K562 (cell line): ENCODE data around the gene ATRN. TPM values are rescaled to one million over a fixed set of nuclear protein-coding genes. Genes with fewer than 3 reads are reported as not detected.

ENCODE experiments used
- ESRRA ChIP-seq: fragments of 450-650 bp; IDR thresholded peaks from 2 replicates; pipeline ENCODE4 v1.6.1; 2014; ENCODE audit warnings: low read depth, mild to moderate bottlenecking, moderate library complexity, borderline replicate concordance
- HDAC6 ChIP-seq: IDR thresholded peaks from 2 replicates; pipeline ENCODE4 v1.6.1; 2012; ENCODE audit warnings: low read depth, mild to moderate bottlenecking, control low read depth, inconsistent platforms, low read length, moderate library complexity
- KLF13 ChIP-seq: fragments of 450-650 bp; IDR thresholded peaks from 2 replicates; pipeline ENCODE4 v1.6.1; 2016; ENCODE audit warnings: missing genetic modification characterization, low read depth, mild to moderate bottlenecking, missing compliant biosample characterization, moderate library complexity, borderline replicate concordance
- POLR2AphosphoS5 ChIP-seq: IDR thresholded peaks from 2 replicates; pipeline ENCODE4 v1.6.1; 2011; ENCODE audit warnings: mild to moderate bottlenecking, low read depth, low read length, moderate library complexity; ENCODE audit not compliant: control insufficient read depth, insufficient read depth
- SMARCC2 ChIP-seq: fragments of 450-650 bp; IDR thresholded peaks from 2 replicates; pipeline ENCODE4 v1.6.1; 2017; ENCODE audit warnings: antibody characterized with exemption, moderate library complexity, mild to moderate bottlenecking, low read depth
- ZBTB17 ChIP-seq: fragments of 450-650 bp; formaldehyde crosslinking; IDR thresholded peaks from 2 replicates; pipeline ENCODE4 v1.4.0; 2020; ENCODE audit warnings: mild to moderate bottlenecking
- polyA plus RNA-seq, 8 experiments: library from polyadenylated mRNA; depleted of rRNA in 4 of 8; stranded (reverse) in 5 of 8; unstranded in 3 of 8; fragments of >200 nt; fragmentation: Nextera tagmentation in 2 of 8; fragmentation: Illumina TruSeq in 1 of 8; extraction: Ambion mirVana in 2 of 8; extraction: Trizol in 1 of 8; gene quantifications; 2 replicates each; pipeline versions ENCODE4 v1.2.1 to v1.2.3, GENCODE V29; 2011 to 2014; ENCODE audit warnings: inconsistent platforms in 1 of 8, missing spikeins in 1 of 8
- total RNA-seq, 7 experiments: library from RNA; depleted of rRNA in 6 of 7; stranded (reverse); fragments of >200 nt in 6 of 7; fragmentation: Illumina TruSeq in 2 of 7; extraction: Trizol in 2 of 7; gene quantifications; 2 replicates each; pipeline versions ENCODE4 v1.2.1 to v1.2.3, GENCODE V29; 2011 to 2021; ENCODE audit warnings: low replicate concordance in 1 of 7
- TF ChIP-seq, protein P1 (sequence below), 3 experiments: IDR thresholded peaks in 2 of 3; conservative IDR thresholded peaks in 1 of 3; 2 replicates each; pipeline ENCODE4 v1.5.1; 2011 to 2012; ENCODE audit warnings: low read length in 3 of 3, mild to moderate bottlenecking in 3 of 3, control low read depth in 2 of 3, improper control_type of control experiment in 1 of 3, inconsistent platforms in 1 of 3, low read depth in 1 of 3, mixed read lengths in 1 of 3, moderate library complexity in 1 of 3; ENCODE audit not compliant: insufficient read depth in 2 of 3
- TF ChIP-seq, protein P2 (sequence below): sonication (generic); formaldehyde crosslinking; IDR thresholded peaks from 2 replicates; pipeline ENCODE4 v1.9.0; 2022; ENCODE audit warnings: mild to moderate bottlenecking, missing genetic modification reagents
- TF ChIP-seq, protein P3 (sequence below): sonication (generic); formaldehyde crosslinking; IDR thresholded peaks from 2 replicates; pipeline ENCODE4 v1.8.0; 2022; ENCODE audit warnings: mild to moderate bottlenecking, low read depth, missing genetic modification reagents
- TF ChIP-seq, protein P4 (sequence below): fragments of 450-650 bp; IDR thresholded peaks from 2 replicates; pipeline ENCODE4 v1.6.1; 2016; ENCODE audit warnings: mild to moderate bottlenecking, moderate library complexity

Gene ATRN
- total and polyA plus RNA-seq, 9 of the 15 experiments (the other 6 are each of a cell fraction or from before 2014, with no cell fraction given) = 0.69 to 16.5 (median 7.6) TPM

DNA sequence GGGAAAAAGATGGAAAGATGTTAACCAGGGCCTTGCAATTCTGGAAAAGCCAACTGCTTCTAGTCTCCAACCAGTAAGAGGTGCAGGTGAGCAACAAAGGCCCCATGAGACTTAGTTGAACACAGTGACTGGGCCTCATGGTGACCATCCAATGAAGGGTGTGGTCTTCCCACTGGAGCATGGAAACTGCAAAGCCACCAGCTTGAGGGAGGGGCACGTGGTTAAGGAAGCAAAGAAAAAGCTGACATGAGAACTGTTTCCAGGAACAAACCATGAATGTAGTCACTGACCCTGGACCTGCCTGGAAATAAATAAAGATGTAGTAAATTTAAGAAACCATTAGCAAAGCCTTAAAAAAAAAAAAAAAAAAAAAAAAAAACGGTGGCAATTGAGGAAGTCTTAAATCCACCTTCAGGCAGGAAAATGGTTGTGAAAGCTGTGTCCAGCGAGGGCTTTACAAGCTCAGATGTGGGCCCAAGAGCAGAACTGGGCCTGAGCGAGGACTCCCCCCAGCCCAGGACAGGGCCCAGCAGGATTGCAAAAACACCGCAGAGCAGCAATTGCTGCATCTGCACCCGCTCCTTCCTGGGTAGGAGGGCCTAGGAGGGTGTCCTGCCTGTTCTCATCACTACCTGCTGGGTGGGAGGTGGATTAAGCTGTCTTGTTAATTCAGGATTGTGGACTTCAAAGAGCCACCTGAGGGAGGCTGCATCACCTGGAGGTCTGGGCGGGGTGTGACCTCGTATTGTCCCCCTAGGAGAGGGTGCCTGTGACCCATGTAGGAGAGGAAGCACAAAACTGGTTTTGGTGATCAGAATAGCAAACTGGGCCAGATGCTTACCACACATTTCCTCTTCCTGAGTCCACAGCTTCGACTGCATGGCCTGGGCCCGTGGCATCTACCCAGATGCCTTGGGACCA lies 182.1 kb downstream of the ATRN start (continued):
- TF ChIP-seq KLF13 (tag) (no peak), POLR2AphosphoS5 (0 out of 2 replicates have a peak, but pooled peaks have one; percentile 0), ESRRA (no peak), HDAC6 (no peak), ZBTB17 (CRISPR knock-in tag) (no peak), SMARCC2 (no peak)
- TF ChIP-seq, protein P1, sequence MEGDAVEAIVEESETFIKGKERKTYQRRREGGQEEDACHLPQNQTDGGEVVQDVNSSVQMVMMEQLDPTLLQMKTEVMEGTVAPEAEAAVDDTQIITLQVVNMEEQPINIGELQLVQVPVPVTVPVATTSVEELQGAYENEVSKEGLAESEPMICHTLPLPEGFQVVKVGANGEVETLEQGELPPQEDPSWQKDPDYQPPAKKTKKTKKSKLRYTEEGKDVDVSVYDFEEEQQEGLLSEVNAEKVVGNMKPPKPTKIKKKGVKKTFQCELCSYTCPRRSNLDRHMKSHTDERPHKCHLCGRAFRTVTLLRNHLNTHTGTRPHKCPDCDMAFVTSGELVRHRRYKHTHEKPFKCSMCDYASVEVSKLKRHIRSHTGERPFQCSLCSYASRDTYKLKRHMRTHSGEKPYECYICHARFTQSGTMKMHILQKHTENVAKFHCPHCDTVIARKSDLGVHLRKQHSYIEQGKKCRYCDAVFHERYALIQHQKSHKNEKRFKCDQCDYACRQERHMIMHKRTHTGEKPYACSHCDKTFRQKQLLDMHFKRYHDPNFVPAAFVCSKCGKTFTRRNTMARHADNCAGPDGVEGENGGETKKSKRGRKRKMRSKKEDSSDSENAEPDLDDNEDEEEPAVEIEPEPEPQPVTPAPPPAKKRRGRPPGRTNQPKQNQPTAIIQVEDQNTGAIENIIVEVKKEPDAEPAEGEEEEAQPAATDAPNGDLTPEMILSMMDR (IDR thresholded peaks at IDR 0.05 in 2 of 3, conservative IDR thresholded peaks at IDR 0.05 in 1 of 3; ENCODE audit: insufficient read depth in 2 of 3, low read depth in 1 of 3, low read length in 3 of 3) = peak in 2 of 3 experiments; percentile 1 to 9; a peak in 1 of 6 replicates
- TF ChIP-seq, protein P2, sequence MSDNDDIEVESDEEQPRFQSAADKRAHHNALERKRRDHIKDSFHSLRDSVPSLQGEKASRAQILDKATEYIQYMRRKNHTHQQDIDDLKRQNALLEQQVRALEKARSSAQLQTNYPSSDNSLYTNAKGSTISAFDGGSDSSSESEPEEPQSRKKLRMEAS (CRISPR knock-in tag) = 0 out of 2 replicates have a peak, but pooled peaks have one; percentile 19
- TF ChIP-seq, protein P3, sequence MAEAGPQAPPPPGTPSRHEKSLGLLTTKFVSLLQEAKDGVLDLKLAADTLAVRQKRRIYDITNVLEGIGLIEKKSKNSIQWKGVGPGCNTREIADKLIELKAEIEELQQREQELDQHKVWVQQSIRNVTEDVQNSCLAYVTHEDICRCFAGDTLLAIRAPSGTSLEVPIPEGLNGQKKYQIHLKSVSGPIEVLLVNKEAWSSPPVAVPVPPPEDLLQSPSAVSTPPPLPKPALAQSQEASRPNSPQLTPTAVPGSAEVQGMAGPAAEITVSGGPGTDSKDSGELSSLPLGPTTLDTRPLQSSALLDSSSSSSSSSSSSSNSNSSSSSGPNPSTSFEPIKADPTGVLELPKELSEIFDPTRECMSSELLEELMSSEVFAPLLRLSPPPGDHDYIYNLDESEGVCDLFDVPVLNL (CRISPR knock-in tag) = no peak
- TF ChIP-seq, protein P4, sequence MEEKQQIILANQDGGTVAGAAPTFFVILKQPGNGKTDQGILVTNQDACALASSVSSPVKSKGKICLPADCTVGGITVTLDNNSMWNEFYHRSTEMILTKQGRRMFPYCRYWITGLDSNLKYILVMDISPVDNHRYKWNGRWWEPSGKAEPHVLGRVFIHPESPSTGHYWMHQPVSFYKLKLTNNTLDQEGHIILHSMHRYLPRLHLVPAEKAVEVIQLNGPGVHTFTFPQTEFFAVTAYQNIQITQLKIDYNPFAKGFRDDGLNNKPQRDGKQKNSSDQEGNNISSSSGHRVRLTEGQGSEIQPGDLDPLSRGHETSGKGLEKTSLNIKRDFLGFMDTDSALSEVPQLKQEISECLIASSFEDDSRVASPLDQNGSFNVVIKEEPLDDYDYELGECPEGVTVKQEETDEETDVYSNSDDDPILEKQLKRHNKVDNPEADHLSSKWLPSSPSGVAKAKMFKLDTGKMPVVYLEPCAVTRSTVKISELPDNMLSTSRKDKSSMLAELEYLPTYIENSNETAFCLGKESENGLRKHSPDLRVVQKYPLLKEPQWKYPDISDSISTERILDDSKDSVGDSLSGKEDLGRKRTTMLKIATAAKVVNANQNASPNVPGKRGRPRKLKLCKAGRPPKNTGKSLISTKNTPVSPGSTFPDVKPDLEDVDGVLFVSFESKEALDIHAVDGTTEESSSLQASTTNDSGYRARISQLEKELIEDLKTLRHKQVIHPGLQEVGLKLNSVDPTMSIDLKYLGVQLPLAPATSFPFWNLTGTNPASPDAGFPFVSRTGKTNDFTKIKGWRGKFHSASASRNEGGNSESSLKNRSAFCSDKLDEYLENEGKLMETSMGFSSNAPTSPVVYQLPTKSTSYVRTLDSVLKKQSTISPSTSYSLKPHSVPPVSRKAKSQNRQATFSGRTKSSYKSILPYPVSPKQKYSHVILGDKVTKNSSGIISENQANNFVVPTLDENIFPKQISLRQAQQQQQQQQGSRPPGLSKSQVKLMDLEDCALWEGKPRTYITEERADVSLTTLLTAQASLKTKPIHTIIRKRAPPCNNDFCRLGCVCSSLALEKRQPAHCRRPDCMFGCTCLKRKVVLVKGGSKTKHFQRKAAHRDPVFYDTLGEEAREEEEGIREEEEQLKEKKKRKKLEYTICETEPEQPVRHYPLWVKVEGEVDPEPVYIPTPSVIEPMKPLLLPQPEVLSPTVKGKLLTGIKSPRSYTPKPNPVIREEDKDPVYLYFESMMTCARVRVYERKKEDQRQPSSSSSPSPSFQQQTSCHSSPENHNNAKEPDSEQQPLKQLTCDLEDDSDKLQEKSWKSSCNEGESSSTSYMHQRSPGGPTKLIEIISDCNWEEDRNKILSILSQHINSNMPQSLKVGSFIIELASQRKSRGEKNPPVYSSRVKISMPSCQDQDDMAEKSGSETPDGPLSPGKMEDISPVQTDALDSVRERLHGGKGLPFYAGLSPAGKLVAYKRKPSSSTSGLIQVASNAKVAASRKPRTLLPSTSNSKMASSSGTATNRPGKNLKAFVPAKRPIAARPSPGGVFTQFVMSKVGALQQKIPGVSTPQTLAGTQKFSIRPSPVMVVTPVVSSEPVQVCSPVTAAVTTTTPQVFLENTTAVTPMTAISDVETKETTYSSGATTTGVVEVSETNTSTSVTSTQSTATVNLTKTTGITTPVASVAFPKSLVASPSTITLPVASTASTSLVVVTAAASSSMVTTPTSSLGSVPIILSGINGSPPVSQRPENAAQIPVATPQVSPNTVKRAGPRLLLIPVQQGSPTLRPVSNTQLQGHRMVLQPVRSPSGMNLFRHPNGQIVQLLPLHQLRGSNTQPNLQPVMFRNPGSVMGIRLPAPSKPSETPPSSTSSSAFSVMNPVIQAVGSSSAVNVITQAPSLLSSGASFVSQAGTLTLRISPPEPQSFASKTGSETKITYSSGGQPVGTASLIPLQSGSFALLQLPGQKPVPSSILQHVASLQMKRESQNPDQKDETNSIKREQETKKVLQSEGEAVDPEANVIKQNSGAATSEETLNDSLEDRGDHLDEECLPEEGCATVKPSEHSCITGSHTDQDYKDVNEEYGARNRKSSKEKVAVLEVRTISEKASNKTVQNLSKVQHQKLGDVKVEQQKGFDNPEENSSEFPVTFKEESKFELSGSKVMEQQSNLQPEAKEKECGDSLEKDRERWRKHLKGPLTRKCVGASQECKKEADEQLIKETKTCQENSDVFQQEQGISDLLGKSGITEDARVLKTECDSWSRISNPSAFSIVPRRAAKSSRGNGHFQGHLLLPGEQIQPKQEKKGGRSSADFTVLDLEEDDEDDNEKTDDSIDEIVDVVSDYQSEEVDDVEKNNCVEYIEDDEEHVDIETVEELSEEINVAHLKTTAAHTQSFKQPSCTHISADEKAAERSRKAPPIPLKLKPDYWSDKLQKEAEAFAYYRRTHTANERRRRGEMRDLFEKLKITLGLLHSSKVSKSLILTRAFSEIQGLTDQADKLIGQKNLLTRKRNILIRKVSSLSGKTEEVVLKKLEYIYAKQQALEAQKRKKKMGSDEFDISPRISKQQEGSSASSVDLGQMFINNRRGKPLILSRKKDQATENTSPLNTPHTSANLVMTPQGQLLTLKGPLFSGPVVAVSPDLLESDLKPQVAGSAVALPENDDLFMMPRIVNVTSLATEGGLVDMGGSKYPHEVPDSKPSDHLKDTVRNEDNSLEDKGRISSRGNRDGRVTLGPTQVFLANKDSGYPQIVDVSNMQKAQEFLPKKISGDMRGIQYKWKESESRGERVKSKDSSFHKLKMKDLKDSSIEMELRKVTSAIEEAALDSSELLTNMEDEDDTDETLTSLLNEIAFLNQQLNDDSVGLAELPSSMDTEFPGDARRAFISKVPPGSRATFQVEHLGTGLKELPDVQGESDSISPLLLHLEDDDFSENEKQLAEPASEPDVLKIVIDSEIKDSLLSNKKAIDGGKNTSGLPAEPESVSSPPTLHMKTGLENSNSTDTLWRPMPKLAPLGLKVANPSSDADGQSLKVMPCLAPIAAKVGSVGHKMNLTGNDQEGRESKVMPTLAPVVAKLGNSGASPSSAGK = peak; percentile 33; the same call in 1 of the 2 replicates
